GM23248 (cell line): Measurements from ENCODE around the gene FKBP4.

Experiments used
- EZH2 ChIP-seq: fragments of 200-600 bp; sonication (generic); IDR thresholded peaks from 2 replicates; pipeline ENCODE4 v1.6.1; 2018; ENCODE audit warnings: antibody characterized with exemption, mild to moderate bottlenecking; ENCODE audit not compliant: insufficient read depth, poor library complexity, severe bottlenecking
- EZH2phosphoT487 ChIP-seq: fragments of 200-600 bp; sonication (generic); IDR thresholded peaks from 2 replicates; pipeline ENCODE4 v1.6.1; 2018; ENCODE audit warnings: antibody characterized with exemption, moderate library complexity, mild to moderate bottlenecking, low read depth; ENCODE audit not compliant: insufficient read depth

DNA sequence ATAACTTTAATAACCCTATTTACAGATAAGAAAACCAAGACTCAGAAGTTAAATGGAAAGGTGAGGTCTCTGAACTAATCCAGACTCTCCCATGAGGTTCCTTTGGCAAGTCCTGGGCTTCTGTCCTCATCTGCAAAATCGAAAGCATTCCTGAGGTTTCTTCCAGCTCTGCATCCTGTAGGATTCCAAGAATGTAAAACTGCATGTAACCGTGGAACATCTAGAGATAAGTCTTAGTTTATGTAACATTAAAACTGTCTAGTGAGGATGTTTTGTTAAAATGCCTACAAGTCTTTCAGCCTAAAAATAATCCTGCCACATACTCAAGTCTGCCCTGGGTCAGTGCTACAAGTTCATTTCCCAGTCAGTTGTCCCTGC is 10.4 kb downstream of the FKBP4 start:
- TF ChIP-seq EZH2 (no peak), EZH2phosphoT487 (no peak)
